Activated T-helper 1 cell treated with Interleukin-2 at 50 U/mL for 16 hours (primary cell): Measurements from ENCODE around the gene LAMC1.
"Not testable (repeated sequence)": the region's sequence is repeated elsewhere in the genome, so short reads cannot be mapped to it uniquely, and the experiment has no call there.

Experiments used
- DNase-seq: peaks from one replicate; pipeline ENCODE4 v3.0.0-alpha.2; 2020; ENCODE audit warnings: low read depth

Gene LAMC1

GRCh38 chr1:183043872-183044854 is 20.9 kb downstream of the LAMC1 start:
- DNase-seq = no peak

GRCh38 chr1:183044893-183045649 is 21.9 kb downstream of the LAMC1 start:
- no peak for DNase-seq

GRCh38 chr1:183048087-183049085 is 25.2 kb downstream of the LAMC1 start:
- no peak for DNase-seq

GRCh38 chr1:183051546-183051945 is 28.3 kb downstream of the LAMC1 start:
- DNase-seq = no peak

GRCh38 chr1:183052861-183053260 is 29.6 kb downstream of the LAMC1 start:
- DNase-seq = no peak

- no peak for DNase-seq
Measured at GRCh38 chr1:183058851-183059502, 35.8 kb downstream of the LAMC1 start.

GRCh38 chr1:183061194-183061593 is 38.0 kb downstream of the LAMC1 start:
- no peak for DNase-seq

- no peak for DNase-seq
Measured at GRCh38 chr1:183063349-183063748, 40.1 kb downstream of the LAMC1 start.

GRCh38 chr1:183065168-183065706 is 42.0 kb downstream of the LAMC1 start:
- no peak for DNase-seq

GRCh38 chr1:183066432-183066831 is 43.2 kb downstream of the LAMC1 start:
- not testable (repeated sequence) for DNase-seq

GRCh38 chr1:183069562-183070216 is 46.5 kb downstream of the LAMC1 start:
- no peak for DNase-seq

GRCh38 chr1:183070234-183070922 is 47.2 kb downstream of the LAMC1 start:
- DNase-seq = no peak

- no peak for DNase-seq
Measured at GRCh38 chr1:183070923-183071618, 47.9 kb downstream of the LAMC1 start.

GRCh38 chr1:183072595-183072994 is 49.4 kb downstream of the LAMC1 start:
- DNase-seq = not testable (repeated sequence)

GRCh38 chr1:183073320-183073719 is 50.1 kb downstream of the LAMC1 start:
- no peak for DNase-seq

- DNase-seq = no peak
Measured at GRCh38 chr1:183074215-183074614, 51.0 kb downstream of the LAMC1 start.

- DNase-seq = no peak
Measured at GRCh38 chr1:183075861-183076260, 52.6 kb downstream of the LAMC1 start.

- no peak for DNase-seq
Measured at GRCh38 chr1:183077097-183077496, 53.9 kb downstream of the LAMC1 start.
